PC-9 (cell line): Measurements from ENCODE around the gene IFNGR2.

Source experiments
- EZH2 ChIP-seq: fragments of 200-600 bp; sonication (generic); IDR thresholded peaks from 2 replicates; pipeline ENCODE4 v1.8.0; 2017; ENCODE audit warnings: antibody characterized with exemption, low read depth
- TF ChIP-seq, protein P1 (sequence below): fragments of 200-600 bp; sonication (generic); conservative IDR thresholded peaks from 2 replicates; pipeline ENCODE4 v1.6.1; 2017; ENCODE audit warnings: mixed run types, antibody characterized with exemption, mild to moderate bottlenecking, moderate library complexity

- TF ChIP-seq EZH2: no peak
- TF ChIP-seq, protein P1, sequence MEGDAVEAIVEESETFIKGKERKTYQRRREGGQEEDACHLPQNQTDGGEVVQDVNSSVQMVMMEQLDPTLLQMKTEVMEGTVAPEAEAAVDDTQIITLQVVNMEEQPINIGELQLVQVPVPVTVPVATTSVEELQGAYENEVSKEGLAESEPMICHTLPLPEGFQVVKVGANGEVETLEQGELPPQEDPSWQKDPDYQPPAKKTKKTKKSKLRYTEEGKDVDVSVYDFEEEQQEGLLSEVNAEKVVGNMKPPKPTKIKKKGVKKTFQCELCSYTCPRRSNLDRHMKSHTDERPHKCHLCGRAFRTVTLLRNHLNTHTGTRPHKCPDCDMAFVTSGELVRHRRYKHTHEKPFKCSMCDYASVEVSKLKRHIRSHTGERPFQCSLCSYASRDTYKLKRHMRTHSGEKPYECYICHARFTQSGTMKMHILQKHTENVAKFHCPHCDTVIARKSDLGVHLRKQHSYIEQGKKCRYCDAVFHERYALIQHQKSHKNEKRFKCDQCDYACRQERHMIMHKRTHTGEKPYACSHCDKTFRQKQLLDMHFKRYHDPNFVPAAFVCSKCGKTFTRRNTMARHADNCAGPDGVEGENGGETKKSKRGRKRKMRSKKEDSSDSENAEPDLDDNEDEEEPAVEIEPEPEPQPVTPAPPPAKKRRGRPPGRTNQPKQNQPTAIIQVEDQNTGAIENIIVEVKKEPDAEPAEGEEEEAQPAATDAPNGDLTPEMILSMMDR: no peak
These were observed 16.9 kb upstream of the IFNGR2 start for GRCh38 chr21:33386222-33386784.
